GM12864 (cell line): ENCODE data around the gene LSAMP.

Experiments used
- DNase-seq: peaks from one replicate; pipeline ENCODE4 v3.0.0-alpha.2; 2011; ENCODE audit warnings: low read depth
- H3K4me3 ChIP-seq: 2 replicates; pipeline ENCODE4 v1.5.1; 2011; ENCODE audit warnings: mild to moderate bottlenecking, low read depth, low read length, control low read depth
- TF ChIP-seq, protein P1 (sequence below): IDR thresholded peaks from 2 replicates; pipeline ENCODE4 v1.5.1; 2011; ENCODE audit warnings: low read depth, mild to moderate bottlenecking, moderate library complexity, low read length, control low read depth, inconsistent platforms; ENCODE audit errors: missing control alignments

The LSAMP gene

DNA sequence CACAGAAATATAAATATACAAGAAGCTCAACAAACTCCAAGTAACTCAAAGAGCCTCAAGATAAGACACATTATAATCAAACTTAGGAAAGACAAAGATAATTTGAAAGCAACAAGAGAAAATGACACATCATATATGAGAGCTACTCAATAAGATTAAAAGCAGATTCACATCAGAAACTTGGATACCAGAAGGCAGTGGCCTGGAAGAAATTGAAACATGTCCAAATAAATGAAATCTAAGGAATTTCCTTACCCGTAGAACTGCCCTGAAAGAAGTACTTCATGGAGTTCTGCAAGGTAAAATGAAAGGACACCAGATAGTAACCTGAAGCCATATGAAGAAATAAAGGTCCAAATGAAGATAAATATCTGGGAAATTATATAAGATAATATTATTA is 113.9 kb downstream of the LSAMP start:
- DNase-seq = no peak
- no peak overlapping the region for H3K4me3 ChIP-seq
- TF ChIP-seq, protein P1, sequence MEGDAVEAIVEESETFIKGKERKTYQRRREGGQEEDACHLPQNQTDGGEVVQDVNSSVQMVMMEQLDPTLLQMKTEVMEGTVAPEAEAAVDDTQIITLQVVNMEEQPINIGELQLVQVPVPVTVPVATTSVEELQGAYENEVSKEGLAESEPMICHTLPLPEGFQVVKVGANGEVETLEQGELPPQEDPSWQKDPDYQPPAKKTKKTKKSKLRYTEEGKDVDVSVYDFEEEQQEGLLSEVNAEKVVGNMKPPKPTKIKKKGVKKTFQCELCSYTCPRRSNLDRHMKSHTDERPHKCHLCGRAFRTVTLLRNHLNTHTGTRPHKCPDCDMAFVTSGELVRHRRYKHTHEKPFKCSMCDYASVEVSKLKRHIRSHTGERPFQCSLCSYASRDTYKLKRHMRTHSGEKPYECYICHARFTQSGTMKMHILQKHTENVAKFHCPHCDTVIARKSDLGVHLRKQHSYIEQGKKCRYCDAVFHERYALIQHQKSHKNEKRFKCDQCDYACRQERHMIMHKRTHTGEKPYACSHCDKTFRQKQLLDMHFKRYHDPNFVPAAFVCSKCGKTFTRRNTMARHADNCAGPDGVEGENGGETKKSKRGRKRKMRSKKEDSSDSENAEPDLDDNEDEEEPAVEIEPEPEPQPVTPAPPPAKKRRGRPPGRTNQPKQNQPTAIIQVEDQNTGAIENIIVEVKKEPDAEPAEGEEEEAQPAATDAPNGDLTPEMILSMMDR = no peak

DNA sequence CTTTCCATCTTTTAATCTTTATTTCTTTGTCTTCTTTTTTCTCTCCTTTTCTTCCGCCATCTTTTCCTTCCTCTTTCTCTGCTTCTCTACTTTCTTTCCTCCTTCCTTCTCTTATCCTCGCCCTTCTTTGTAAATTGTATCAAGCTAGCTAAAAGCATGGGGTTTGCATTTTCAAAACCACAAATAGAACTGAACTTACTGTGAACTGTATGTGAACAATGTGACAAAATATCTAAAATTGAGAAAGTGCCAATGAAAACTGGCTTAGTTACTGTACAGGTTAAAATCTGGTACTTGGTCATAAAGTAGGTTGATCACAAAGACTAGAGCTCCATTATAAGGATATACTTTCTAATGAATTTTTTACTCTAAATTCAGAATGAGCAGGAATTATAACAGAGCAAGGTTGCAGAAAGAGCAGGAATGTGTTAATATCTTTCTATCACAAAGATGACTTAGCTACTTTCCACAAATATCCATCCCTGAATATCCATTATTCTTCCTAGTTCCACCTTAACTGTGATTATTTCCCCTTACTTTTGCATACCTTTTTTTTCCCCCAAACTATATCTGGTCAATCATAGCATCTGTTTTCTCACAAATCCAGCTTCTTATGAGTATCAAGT is 122.4 kb downstream of the LSAMP start:
- DNase-seq = no peak

DNA sequence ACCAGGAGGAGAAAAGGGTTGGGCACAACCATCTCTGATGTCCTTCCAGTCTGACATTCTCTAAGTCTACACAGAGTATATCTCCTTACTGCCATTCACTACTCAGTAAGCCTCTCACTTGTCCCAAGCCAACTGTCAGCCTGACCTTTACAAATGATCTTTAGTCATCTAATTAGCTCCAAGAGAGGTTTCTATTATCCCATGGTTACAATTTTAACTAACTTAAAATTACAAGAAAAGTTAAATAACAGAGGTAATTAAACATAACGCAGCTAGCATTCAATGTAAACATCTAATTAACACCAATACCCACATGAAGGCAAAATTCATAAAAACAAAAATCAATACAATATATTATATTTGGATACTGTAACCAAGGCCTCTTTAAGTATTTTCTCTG is 126.9 kb downstream of the LSAMP start:
- H3K4me3 ChIP-seq = no peak overlapping the region
- DNase-seq = no peak
- TF ChIP-seq, protein P1 = no peak

More for the DNA sequence above, 122.4 kb downstream of the LSAMP start:
- TF ChIP-seq, protein P1 = no peak
- no peak overlapping the region for H3K4me3 ChIP-seq

DNA sequence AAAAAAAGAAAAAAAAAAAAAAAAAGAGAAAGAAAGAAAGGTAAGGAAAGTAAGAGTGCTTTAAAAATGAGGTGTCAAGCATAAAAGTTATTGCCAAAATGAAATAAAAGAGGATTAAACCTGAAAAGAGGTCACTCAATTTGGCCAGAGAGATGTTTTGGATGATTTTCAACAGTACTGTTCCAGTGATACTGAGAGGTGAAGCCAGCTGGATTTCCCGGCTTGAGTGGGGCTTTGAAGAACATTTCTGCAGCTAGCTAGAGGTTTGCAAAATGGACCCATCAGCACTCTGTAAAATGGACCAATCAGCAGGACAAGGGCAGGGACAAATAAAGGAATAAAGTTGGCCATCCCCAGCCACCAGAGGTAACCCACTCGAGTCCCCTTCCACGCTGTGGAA is 128.5 kb downstream of the LSAMP start:
- H3K4me3 ChIP-seq = no peak overlapping the region
- TF ChIP-seq, protein P1 = no peak

DNA sequence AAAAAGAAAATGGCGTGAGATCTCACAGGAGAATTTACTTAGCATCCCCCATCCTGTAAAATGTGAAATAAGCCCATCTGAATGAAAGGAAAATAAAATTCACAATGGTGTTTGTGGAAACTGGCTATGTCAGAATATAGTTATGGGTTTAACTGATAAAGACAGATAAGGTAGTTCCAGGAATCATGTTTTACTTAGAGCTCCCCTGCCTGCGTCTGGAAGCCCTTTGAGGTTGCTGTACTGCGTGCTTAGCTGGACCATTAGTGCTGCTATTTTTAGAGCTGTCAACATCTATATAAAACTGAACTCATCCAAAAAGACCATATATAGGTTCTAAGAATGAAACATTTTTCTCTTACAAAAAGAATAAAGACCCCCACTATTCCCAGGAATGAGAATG is 130.8 kb downstream of the LSAMP start:
- no peak overlapping the region for H3K4me3 ChIP-seq
- DNase-seq = no peak
- TF ChIP-seq, protein P1 = no peak

More for the DNA sequence above, 128.5 kb downstream of the LSAMP start:
- no peak for DNase-seq

DNA sequence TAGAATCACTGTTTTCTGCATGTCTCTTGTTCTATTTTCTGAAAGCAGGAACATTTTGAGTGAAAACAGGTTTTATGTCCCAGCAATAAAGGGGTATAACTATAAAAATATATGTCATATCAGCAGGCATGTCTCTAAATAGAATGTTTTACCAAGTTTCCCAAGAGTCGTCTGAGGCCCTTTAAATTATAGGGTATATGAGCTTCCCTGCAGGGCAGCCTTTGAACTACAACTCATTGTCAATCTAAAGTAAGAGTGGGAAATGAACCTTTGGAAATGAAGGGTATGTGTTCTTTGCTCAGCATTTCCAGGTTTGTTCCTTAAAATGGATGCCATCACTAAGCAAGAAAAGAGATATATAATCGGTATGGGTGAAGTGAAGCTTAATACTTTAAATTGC is 138.6 kb downstream of the LSAMP start:
- TF ChIP-seq, protein P1 = peak; percentile 2
- no peak overlapping the region for H3K4me3 ChIP-seq
- no peak for DNase-seq

DNA sequence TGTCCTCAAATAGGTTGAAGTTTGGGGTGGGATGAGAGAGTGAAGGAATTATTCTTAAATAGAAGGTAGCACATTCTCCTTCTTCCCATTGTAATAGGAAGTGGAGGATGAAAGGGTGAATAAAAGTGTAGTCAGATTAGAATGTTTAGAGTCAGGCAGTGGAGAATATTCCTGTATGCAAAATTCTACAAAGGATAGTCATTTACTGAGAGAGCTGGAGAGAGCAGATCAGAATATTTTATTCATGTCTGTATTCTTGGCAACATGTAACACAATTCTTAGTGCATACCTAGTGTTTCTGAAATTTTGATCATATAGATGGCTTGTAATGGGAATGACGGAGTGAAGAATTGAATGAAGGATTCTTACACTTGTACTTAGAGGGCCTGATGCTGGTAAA is 139.1 kb downstream of the LSAMP start:
- TF ChIP-seq, protein P1 = no peak
- no peak overlapping the region for H3K4me3 ChIP-seq
- no peak for DNase-seq
